HG03457 (cell line): ENCODE data around the gene CAMTA1.
"Not testable (repeated sequence)": the region's sequence is repeated elsewhere in the genome, so short reads cannot be mapped to it uniquely, and the experiment has no call there.

Source experiments
- ATAC-seq: cut with Tn5 transposase; IDR thresholded peaks from one replicate; pipeline ENCODE4 v1.9.1; 2021; ENCODE audit warnings: moderate number of reproducible peaks; ENCODE audit not compliant: unreplicated experiment

Gene CAMTA1

GRCh38 chr1:7378346-7379130 lies 593.3 kb downstream of the CAMTA1 start:
- no peak for ATAC-seq

- ATAC-seq: no peak
Measured at GRCh38 chr1:7379441-7379971, 594.3 kb downstream of the CAMTA1 start.

GRCh38 chr1:7380068-7380467 lies 594.8 kb downstream of the CAMTA1 start:
- ATAC-seq: not testable (repeated sequence)

GRCh38 chr1:7380712-7381111 lies 595.5 kb downstream of the CAMTA1 start:
- ATAC-seq: no peak

- ATAC-seq: not testable (repeated sequence)
Measured at GRCh38 chr1:7381729-7382128, 596.5 kb downstream of the CAMTA1 start.

- ATAC-seq: no peak
Measured at GRCh38 chr1:7382971-7383370, 597.7 kb downstream of the CAMTA1 start.

GRCh38 chr1:7383671-7384520 lies 598.6 kb downstream of the CAMTA1 start:
- ATAC-seq: no peak

GRCh38 chr1:7384679-7385078 lies 599.4 kb downstream of the CAMTA1 start:
- ATAC-seq: no peak

- ATAC-seq: no peak
Measured at GRCh38 chr1:7385471-7386225, 600.4 kb downstream of the CAMTA1 start.

GRCh38 chr1:7386226-7387052 lies 601.2 kb downstream of the CAMTA1 start:
- no peak for ATAC-seq

GRCh38 chr1:7387053-7387927 lies 602.0 kb downstream of the CAMTA1 start:
- ATAC-seq: no peak

GRCh38 chr1:7388141-7388487 lies 602.9 kb downstream of the CAMTA1 start:
- no peak for ATAC-seq

- no peak for ATAC-seq
Measured at GRCh38 chr1:7388488-7389185, 603.4 kb downstream of the CAMTA1 start.

GRCh38 chr1:7389201-7389905 lies 604.1 kb downstream of the CAMTA1 start:
- no peak for ATAC-seq

- ATAC-seq: no peak
Measured at GRCh38 chr1:7389906-7390603, 604.8 kb downstream of the CAMTA1 start.

GRCh38 chr1:7390604-7391000 lies 605.3 kb downstream of the CAMTA1 start:
- no peak for ATAC-seq

- no peak for ATAC-seq
Measured at GRCh38 chr1:7393136-7393535, 607.9 kb downstream of the CAMTA1 start.

- no peak for ATAC-seq
Measured at GRCh38 chr1:7395251-7395650, 610.0 kb downstream of the CAMTA1 start.
